ENCODE measurements around the gene LAMB1.

LAMB1 gene

DNA sequence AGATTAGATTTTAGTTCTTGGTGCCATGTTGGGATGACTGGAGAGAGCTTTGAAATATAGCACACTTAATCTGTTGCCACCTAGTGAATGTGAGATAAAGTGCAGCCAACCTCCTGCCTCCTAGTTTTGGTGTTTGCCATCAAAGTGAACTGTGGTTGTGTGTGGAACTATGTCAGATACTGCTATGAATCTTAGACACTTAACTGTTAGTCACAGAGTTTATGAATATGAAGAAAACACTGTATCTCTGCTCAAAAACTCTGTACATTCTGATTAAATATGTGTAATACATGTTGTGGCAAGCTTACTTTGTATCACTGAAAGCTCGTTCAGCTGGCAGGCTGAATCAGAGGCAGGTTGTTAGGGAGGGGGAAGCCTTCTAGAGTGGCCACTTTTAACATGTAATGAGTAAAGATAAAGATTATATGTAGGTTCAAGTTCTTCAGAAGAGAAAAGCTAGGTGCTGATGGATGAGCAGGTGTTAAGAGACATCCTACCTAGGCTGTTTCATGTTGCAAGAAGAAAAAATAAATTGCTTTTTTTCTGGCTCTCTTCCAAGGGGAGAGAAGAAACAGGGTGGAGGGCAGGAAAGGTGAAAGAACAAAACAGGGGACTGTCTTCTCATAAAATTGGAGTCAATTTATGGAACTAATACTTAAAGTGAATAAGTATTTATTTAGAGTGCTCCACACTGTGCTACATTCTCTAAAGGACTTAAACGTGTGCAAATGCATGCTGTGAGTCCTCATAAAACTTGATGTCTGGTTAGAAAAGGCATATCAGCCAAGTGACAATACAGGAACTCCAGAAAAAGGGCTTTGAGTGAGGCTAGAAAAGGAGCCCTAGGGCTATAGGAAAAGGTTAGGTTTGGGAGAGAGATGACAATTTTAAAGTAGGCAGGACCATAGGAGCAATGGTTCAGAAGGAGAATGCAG is 14.1 kb upstream of the LAMB1 start:
- no peak for DNase-seq

DNA sequence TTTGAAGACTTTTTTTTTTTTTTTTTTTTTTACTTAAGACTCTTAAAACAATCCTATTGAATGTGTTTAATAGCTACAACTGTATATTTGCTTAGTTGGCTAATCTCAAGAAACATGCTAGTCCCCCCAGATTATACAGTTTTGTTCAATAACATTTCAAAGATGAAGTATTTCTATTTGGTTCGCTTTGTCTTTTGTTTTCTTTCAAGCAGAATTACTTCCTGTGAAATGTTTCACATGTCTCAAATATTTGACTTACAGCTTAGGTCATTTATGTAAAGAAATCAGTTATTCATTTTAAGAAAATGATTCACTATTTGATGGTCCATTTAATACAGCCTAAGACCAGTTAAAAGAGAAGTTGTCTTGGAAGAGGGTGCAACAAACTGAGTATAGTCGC is 12.8 kb upstream of the LAMB1 start:
- DNase-seq = no peak

DNA sequence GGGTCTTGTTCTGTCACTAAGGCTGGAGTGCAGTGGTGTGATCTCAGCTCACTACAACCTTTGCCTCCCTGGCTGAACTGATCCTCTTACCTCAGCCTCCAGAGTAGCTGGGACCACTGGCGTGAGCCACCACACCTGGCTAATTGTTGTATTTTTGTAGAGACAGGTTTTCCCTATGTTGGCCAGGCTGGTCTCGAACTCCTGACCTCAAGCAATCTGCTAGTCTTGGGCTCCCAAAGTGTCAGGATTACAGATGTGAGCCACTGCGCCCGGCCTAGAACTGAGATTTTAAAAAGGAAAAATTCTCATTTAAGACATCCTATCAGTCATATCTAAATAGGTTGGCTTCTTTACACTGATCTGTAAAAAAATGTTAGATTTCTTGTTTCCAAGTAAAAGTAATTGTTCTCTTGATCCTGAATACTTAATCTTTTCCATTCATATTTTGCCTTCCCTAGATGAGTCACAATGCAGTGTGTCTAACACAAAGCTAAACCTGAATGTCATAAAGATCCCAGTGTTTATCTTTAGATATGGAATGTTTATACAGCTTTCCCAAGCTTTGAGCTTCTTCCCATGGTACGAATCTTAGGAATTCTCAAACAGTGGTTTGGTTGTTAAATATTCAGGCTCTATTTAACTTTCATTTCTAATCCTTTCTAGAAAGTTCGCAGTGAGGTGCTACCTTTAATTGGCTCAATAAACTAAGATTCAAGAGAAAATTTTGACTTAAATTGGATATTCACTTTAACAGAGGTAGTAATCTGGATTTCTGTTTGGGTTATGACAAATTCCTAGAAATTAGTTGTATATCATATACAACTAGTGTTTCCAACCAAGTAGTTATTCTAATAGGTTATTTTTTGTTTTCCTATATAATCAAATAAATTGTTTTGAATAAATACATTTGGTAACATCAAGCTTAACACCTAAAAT is 12.1 kb upstream of the LAMB1 start:
- DNase-seq = no peak

DNA sequence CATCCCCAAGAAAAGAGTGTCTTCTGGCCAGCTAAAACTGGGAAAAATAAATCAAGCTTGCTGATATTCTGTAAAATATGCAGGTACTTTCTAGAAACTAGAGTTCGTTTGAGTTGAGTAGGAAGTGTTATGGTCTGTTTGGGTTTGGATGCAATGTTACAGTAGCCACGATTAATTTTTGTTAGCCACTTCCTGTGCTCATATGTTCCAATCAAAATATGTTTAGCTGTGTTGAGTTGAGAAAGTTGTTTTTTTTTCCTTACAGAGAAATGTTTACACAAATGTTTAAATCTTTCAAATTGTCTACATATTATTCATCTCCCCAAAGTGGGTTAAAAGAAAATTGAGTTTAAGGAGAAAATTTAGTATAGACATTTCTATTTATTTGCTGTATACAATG is 11.3 kb upstream of the LAMB1 start:
- DNase-seq = no peak

DNA sequence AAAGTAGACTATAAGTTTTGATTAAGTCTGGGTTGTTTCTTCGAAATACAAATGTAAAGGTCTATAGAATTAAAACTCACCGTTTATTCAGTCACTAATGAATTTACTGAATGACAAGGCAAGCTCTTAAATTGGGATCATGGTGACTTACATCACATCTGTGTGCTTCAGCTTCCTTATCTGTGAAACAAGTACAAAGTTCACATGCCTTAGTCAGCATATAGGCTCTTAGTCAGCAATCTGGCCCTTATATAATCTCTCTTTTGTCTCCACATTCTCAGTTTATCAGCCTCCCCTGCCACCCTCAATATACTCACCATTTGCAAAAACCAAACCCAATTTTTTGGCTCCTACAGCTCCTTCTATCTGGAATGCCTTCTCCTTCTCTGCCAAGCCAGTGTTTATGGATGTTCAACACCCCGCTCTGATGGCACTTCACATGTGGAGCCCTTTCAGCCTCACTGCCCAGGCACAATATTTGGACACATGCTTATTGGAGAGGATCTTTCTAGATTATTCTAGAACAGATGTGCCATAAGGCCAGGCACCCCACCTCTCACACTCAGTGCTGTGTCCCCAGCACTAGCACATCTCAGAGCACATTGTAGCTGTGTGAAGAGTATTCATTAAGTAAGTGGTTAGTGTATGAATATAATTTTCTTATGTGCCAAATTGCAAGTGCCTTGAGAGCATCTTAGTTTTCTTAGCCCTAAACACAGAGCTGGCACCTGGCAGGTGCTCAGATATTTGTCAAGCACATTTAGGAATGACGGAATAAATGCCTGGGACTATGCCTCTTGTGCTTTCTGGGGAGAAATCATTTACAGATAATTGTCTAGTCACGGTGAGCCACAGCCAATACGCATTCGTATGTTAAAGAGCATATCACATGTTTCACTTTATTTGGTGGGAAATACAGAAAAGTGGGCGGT is 9.8 kb upstream of the LAMB1 start:
- no peak for DNase-seq

DNA sequence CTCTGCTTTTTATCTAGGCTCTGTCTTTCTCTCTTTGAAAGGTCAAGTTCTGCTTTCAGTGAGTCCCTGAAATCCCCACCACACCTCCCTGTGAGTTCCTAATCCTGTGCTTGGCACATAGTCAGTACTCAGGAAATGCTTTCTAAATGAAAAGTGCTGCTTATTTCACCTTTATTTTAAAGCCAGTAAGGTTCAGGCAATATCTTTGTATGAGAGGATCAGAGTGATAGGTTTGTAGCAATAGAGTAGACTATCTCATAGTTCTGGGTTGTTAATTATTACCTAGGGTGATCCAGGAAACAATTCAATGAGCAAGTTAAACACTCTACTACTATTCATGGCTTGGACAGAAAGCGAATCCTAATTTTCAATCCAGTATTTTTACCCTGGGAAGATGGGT is 7.4 kb upstream of the LAMB1 start:
- DNase-seq = no peak

DNA sequence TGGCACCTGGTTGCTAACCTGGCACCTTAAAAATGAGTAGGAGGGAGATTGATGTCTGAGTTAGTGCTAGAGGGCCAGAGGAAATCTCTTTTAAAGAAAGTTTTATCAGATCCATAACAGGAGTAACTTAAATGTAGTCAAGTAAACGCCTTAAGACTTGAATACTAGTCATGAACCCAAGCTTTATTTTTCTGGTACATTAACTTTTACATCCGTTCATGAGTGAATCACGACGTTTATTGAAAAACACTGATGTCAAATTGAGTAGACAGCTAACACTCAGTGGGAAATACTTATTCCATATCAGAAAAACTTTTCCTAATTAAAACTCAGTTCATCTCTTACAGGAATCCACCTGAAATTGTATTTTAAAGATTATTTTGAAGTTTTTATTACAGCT is 6.9 kb upstream of the LAMB1 start:
- DNase-seq = no peak

DNA sequence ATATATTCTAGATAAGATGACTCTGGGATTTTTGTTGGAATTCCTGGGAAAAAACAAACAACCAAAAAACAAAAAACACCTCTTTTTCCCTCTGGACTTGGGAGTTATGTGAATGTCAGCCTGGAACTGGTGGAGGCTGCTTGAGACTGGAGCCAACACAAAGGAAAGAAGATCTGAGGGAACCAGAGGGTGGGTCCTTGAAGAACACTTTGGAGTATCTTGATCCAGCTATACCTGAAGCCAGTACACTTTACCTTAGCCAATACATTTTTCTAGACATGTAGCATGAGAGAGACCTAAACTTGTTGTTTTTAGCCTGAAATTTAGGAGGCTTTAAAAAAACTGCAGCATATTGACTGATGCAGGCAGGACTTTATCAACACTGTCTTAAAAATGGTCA is 5.9 kb upstream of the LAMB1 start:
- no peak for DNase-seq

DNA sequence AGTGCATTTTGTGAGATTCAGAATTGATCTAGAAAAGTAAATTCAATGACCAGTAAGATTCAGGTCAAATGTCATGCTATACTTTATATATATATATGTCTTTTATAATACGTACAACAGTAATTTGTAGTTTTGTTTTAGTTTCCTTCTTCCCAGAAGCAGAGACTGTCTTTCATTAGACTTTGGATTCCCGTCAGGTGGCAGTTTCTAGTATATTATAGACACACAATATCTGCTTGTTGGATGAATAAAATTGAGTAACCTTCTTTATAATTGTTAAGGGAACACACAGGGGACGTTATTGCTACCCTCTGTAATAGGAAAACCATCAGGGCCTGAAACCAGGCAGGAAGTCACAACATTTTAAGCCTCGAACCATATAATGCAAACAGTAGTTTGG is 5.3 kb upstream of the LAMB1 start:
- no peak for DNase-seq

DNA sequence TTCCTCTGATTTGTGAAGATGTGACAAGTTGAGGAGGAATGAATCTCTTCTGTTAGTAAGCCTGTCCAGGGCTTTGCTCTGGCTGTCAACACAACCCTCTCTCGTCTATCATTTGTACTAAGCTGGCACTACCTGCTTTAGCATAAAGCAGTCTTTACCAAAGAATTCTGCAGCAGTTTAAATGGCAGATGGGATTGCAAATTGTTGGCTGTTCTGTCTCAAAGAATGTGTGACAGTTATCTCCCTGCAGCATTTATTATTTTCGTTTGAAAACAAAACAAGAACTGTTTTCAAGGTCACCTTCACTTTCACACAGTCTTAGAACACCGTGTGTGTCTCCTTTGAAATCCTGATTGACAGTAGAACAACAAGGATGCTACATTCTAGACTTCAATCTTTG is 4.8 kb upstream of the LAMB1 start:
- no peak for DNase-seq

DNA sequence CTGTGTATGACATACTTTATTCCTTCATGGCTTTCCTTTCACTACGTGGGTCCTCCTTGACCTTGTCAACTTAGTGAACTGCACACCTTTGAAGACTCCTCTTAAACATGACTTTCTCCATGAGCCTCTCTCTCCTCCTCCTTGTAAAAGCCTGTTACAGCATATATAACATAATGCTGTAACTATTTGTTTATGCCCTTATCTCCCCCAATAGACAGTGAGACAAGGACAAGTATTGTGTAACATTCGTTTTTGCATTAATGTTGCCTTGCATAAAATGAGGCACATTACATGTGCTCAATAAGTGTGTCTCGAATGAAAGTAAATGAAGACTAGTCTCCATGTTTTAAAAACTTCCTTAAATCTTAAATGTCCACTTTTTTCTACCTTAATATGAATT is 4.3 kb upstream of the LAMB1 start:
- no peak for DNase-seq

DNA sequence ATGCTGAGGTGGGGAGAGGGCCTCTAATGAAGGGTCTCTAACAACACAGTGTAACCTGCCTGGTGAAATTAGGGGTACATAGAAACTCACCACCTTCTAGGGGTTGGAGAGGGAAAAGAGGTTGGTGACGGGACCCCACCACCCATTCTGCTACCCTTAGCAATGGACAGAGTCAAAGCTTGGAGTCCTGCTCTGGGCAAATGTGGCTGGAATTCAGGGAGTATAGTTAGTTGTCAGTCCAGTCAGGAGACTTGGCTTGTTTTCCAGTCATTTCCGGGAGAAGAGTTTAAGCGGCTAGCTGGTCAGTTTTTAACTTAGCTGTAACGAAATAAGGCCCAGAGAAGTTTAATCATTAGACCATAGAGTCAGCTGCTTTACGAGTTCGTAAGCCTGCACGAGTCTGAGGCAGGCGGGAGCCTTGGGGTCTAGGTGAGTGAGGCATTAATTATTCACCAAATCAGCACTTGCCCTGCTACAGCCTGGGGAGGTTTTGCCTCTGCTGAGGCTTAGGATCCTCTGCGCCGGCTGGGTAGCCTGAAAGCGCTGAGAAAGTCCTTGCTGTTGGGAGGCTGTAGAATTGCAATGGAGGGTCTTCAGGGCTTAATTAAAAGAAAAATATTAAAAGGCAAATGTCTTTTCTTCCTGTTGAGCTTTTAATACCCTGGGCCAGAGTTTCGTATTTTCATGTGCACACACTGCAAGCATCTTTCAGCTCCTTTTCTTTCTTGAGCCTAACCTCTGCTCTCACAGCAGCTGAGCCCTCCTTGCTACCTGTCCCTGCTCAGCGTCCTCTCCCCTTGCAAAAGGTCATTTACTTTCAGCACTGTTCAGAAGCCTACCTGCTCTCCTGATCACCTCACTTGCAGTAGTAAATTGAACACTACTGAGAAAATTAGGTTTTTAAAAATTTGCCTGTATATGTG is 1.5 kb upstream of the LAMB1 start:
- no peak for DNase-seq

DNA sequence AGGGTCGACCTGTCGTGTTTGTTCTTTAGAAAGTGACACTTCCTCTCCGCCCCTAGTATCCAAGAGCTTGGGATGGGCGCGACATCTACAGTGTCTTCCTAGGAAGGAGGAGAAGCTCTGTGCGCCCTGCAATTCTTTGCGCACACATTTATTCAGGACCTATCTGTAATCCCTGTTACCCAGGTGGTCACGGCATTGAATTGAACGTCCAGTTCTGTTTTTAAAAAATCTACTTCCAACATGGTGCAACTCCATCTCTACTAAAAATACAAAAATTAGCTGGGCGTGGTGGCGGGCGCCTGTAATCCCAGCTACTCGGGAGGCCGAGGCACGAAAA is 606 bp upstream of the LAMB1 start:
- DNase-seq = no peak

DNA sequence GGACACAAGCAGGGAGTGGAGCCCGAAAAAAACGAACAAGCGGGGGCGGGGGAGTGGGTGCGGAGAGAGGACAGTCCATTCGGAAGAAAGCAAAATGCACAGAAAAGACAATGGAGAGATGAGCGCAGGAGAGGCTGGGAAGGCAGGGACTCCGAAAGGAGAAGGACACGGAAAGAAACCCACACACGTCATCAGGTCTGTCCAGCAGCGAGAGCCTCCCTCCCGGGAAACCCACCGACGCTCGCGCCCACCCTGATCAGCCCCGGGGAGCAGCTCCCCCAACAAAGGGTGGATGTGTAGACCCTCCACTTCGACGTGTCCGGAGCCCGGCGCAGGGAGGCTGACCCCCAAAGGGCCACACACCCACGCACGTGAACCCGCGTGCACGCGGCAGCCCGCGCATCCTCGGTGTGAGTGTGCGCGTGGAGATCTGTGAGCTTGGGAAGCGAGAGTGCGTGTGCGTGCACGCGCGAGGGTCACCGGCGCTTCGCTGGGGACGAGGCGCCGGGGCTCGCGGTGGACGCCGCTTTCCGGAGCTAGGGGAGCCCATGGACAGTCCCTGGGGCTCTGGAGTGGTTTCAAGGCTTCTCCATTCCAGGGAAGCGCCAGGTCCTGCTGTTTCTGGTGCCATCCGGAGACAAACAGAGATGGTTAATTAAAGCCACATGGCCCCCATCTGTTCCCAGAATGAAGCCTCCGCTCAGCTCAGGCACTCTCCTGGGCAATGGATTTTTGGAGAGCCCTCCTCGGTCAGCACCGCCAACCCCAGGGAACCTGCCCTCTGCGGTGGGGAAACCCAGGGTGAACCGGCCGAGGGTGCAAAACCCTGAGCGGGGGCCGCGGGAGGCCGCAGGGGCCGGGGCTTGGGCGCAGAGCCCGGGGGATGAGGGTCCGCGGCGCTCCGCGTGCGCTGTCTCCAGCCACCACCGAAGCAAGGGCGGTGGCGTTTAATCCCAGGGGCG is 916 bp downstream of the LAMB1 start:
- DNase-seq = no peak

DNA sequence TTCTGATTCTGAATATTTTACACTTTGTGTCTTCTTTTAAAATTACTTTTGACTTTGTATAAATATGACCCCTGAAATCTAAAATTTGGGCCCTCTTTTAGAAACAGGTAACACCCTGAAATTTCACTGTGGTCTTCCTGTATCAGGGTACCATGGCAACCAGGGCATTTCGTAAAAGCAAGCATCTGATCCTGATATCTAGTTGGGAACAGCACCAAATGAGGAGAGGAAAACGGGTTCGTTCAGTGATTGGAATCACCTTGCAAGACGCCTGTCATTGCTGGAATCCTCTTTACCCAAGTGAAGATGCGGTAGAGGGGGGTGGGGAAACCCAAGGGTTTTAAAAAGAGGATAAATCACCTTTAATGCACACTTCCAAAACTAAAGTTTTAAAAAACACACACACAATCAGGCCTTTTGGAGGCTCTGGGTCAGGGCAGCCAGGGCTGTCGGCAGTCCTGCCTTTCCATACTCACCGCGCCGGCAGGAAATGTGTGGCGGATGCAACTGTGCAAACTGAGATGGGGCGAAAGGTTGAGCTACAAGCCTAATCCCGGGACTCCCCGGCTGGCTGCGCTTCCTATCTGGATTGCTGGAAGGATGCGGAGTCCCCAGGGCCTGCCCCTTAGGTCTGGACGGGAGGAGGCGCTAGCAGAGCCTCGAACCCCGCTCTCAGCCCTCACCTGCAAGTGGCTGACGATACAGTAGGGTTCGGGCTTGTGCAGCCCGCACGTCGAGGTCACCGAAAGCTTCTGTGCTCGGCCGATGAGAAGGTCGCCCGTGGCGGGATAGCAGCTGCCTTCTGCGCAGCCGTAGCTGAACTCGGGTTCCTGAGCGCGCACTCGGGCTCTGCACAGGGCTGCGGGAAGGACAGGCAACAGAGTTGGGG is 1.8 kb downstream of the LAMB1 start:
- DNase-seq = no peak

DNA sequence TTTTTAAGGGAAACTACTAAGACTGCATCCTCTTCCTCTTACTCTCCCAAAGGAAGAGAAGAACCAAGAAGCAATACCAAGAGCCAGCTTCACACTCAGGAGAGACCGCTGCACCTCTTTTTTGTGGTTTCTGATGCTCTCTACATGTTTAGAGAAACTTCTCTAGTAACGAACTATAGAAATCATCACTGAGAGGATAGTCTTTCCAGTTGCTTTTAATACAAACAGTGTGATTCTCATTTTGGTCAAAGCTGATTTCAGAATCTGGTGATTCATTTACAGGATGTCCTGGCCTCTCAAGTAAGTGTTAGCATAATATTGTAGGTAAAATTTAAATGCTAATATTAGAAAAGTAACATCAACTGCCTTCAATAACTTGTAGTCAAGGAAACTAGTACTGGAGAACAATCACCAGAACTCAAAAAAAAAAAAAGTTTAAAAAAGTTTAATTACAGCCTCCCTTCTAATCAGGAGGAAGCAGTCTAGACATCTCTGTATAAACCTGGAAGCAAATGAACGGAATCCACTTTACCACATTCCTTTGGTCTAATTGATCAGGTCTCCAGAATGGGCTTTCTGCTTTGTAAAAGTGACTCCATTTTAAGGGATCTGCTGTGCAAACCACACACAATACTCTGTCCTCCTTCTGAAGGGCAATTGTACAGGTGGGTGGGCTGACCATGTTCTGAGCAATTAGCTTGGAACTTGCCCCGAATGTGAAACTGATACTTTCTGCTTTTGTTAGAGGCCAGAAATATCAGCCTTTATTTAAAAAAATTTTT is 3.0 kb downstream of the LAMB1 start:
- no peak for DNase-seq

DNA sequence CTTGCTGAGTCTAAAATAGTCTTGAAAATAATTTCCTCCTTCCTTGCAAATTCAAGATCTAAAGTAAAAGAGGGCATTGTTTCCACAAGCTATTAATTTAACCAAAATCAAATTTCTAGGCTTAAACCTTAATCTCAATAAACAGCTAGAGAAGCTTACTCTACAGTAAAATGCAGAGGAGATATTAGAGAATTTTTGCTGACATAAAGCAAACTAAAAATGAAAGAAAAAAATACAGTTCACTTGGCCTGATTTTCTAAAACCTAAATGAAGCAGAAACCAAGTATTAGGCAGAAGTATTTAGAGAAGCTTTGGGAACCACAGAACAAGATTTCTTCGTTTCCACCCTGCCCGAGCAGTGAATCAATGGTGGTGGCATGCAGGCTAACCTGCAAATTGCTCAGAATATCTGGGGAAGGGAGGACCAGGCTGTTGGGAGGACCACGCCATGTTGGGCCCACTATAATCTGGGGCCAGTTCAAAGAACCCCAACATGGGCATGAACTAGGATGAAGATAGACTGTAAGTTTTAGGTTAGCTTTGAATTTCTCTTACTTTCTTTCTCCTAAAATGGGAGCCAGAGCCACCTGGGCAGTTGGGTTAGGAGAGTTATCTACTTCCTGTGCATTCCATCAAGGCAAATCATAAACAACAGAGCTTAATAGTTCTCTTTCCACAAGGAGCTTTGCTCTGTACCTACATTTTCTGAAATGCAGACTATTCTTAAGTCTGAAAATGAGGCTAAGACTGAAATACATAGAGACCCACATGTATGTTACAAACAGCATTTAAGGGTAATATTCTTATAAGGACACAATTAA is 4.1 kb downstream of the LAMB1 start:
- no peak for DNase-seq

DNA sequence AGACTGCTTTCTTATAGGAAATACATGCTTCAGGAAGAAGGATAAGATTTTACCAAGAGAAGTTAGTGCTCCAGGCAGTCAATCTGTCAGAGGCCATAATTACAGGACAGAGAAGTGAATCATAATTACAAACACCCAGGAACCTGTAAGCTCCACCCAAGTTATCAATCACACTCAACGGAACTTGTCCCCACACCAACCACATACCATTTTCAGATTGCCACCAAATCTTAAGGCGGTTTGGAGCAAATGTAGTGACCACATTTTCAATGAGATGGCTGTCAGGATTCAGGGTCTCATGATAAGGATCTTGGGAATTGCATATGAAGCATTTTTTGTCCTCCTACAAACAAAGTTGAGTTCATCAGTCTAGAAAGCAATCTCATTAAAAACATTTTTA is 4.8 kb downstream of the LAMB1 start:
- DNase-seq = no peak
